Right hindlimb (tissue), 1 donor: ENCODE data around the gene OR7D4.
"Not testable (repeated sequence)": the region's sequence is repeated elsewhere in the genome, so short reads cannot be mapped to it uniquely, and the experiment has no call there.

ENCODE experiments used
- DNase-seq: peaks from one replicate; pipeline ENCODE4 v3.0.0-alpha.2; 2018

Gene OR7D4

GRCh38 chr19:9219489-9219888 is at the start of gene OR7D4:
Gene OR7D4, minus strand, starts transcription at chr19:9219589. Its CDS starts 4,752 bp downstream, at chr19:9214837.
- DNase-seq, result no peak

GRCh38 chr19:9251236-9251635 is 31.8 kb upstream of the OR7D4 start:
- DNase-seq, result no peak

- DNase-seq, result no peak
These were observed 31.2 kb upstream of the OR7D4 start, which contains the start of gene OR7E24 for GRCh38 chr19:9250630-9251029. Gene OR7E24, plus strand, starts transcription at chr19:9250930. Its CDS starts 114 bp downstream, at chr19:9251044.

GRCh38 chr19:9205501-9206113 is 13.8 kb downstream of the OR7D4 start:
- peak; percentile 74 for DNase-seq

GRCh38 chr19:9198044-9198443 is 21.3 kb downstream of the OR7D4 start:
- not testable (repeated sequence) for DNase-seq

GRCh38 chr19:9189535-9189934 is 29.9 kb downstream of the OR7D4 start:
- no peak for DNase-seq

- DNase-seq, result no peak
These were observed 32.2 kb downstream of the OR7D4 start for GRCh38 chr19:9187191-9187590.

GRCh38 chr19:9183000-9183399 is 36.4 kb downstream of the OR7D4 start:
- DNase-seq, result no peak

GRCh38 chr19:9178901-9179300 is 40.5 kb downstream of the OR7D4 start, which contains the start of gene OR7D2:
Gene OR7D2, plus strand, starts transcription at chr19:9178979. Its CDS starts 6,803 bp downstream, at chr19:9185782.
- DNase-seq, result no peak

GRCh38 chr19:9175326-9175725 is 44.1 kb downstream of the OR7D4 start:
- no peak for DNase-seq

- no peak for DNase-seq
These were observed 47.9 kb downstream of the OR7D4 start for GRCh38 chr19:9171393-9171991.

GRCh38 chr19:9166846-9167245 is 52.5 kb downstream of the OR7D4 start:
- no peak for DNase-seq

- no peak for DNase-seq
These were observed 54.1 kb downstream of the OR7D4 start for GRCh38 chr19:9165261-9165660.

GRCh38 chr19:9161427-9161826 is 58.0 kb downstream of the OR7D4 start:
- no peak for DNase-seq
